PC-3 (cell line): ENCODE data around the gene TTC23.

Source experiments
- CTCF ChIP-seq: fragments of 300-600 bp; sonication (generic); conservative IDR thresholded peaks from 2 replicates; pipeline ENCODE4 v1.5.1; 2017; ENCODE audit warnings: antibody characterized with exemption, low read depth, mild to moderate bottlenecking, low read length
- EZH2 ChIP-seq: fragments of 300-600 bp; sonication (generic); IDR thresholded peaks from one replicate; pipeline ENCODE4 v1.6.1; 2017; ENCODE audit warnings: antibody characterized with exemption, mild to moderate bottlenecking, low read length; ENCODE audit not compliant: unreplicated experiment

- TF ChIP-seq EZH2 = no peak
- TF ChIP-seq CTCF = no peak
Measured at GRCh38 chr15:99273801-99274200, 24.4 kb upstream of the TTC23 start.
